Liver (tissue), 9 donors: ENCODE results near the gene SSRP1. TPM values are rescaled to one million over a fixed set of nuclear protein-coding genes. Genes with fewer than 3 reads are reported as not detected.

Source experiments
- DNase-seq: peaks from one replicate; pipeline ENCODE4 v3.0.0-alpha.2; 2017; ENCODE audit warnings: low spot score
- H3K27ac ChIP-seq, 2 donors: one replicate each; pipeline ENCODE4 v1.7.0; 2013; ENCODE audit warnings: inconsistent platforms in 2 of 2, low read length in 2 of 2, control low read depth in 1 of 2, low read depth in 1 of 2, mild to moderate bottlenecking in 1 of 2
- H3K27me3 ChIP-seq, 4 donors: one replicate each; pipeline versions ENCODE4 v1.6.1 to v1.7.0; 2013; ENCODE audit warnings: low read length in 3 of 4, inconsistent platforms in 1 of 4, mild to moderate bottlenecking in 1 of 4, moderate library complexity in 1 of 4; ENCODE audit not compliant: control insufficient read depth in 4 of 4, insufficient read depth in 4 of 4
- H3K36me3 ChIP-seq, 4 donors: one replicate each; pipeline versions ENCODE4 v1.6.1 to v1.7.0; 2013; ENCODE audit warnings: low read length in 3 of 4, mild to moderate bottlenecking in 3 of 4, low read depth in 1 of 4, moderate library complexity in 1 of 4; ENCODE audit not compliant: control insufficient read depth in 4 of 4, insufficient read depth in 3 of 4
- H3K4me1 ChIP-seq, 4 donors: one replicate each; pipeline versions ENCODE4 v1.6.1 to v1.7.0; 2013; ENCODE audit warnings: low read length in 3 of 4, mild to moderate bottlenecking in 3 of 4, moderate library complexity in 1 of 4; ENCODE audit not compliant: control insufficient read depth in 4 of 4, insufficient read depth in 4 of 4
- H3K4me3 ChIP-seq, 3 donors: one replicate each; pipeline versions ENCODE4 v1.6.1 to v1.7.0; 2013; ENCODE audit warnings: low read length in 3 of 3, control low read depth in 1 of 3, low read depth in 1 of 3, mild to moderate bottlenecking in 1 of 3
- H3K9ac ChIP-seq, 2 donors: one replicate each; pipeline ENCODE4 v1.7.0; 2013; ENCODE audit warnings: low read length in 2 of 2, mild to moderate bottlenecking in 2 of 2, moderate library complexity in 2 of 2, control low read depth in 1 of 2, low read depth in 1 of 2
- H3K9me3 ChIP-seq, 4 donors: one replicate each; pipeline versions ENCODE4 v1.6.1 to v1.7.0; 2013; ENCODE audit warnings: low read length in 3 of 4; ENCODE audit not compliant: control insufficient read depth in 4 of 4
- ATF3 ChIP-seq: IDR thresholded peaks from 2 replicates; pipeline ENCODE4 v1.6.1; 2016; ENCODE audit warnings: antibody characterized with exemption
- CTCF ChIP-seq: fragments of 150-350 bp; IDR thresholded peaks from 2 replicates; pipeline ENCODE4 v1.5.1; 2017; ENCODE audit warnings: improper control_type of control experiment, low read depth, low read length; ENCODE audit not compliant: missing input control
- EGR1 ChIP-seq, 2 donors: IDR thresholded peaks; 2 replicates each; pipeline ENCODE4 v1.6.1; 2016 to 2018; ENCODE audit warnings: antibody characterized with exemption in 2 of 2, low read depth in 2 of 2
- FOXA1 ChIP-seq: IDR thresholded peaks from 2 replicates; pipeline ENCODE4 v1.6.1; 2016; ENCODE audit warnings: antibody characterized with exemption
- FOXA2 ChIP-seq: IDR thresholded peaks from 2 replicates; pipeline ENCODE4 v1.6.1; 2016; ENCODE audit warnings: antibody characterized with exemption
- GABPA ChIP-seq, 2 donors: IDR thresholded peaks in 1 of 2; conservative IDR thresholded peaks in 1 of 2; 2 replicates each; pipeline ENCODE4 v1.6.1; 2016; ENCODE audit warnings: antibody characterized with exemption in 2 of 2, mild to moderate bottlenecking in 1 of 2, moderate library complexity in 1 of 2
- HNF4A ChIP-seq, 2 donors: conservative IDR thresholded peaks; 2 replicates each; pipeline ENCODE4 v1.6.1; 2016; ENCODE audit warnings: antibody characterized with exemption in 2 of 2, mild to moderate bottlenecking in 2 of 2
- HNF4G ChIP-seq: IDR thresholded peaks from 2 replicates; pipeline ENCODE4 v1.6.1; 2016; ENCODE audit warnings: antibody characterized with exemption
- JUND ChIP-seq, 2 donors: IDR thresholded peaks; 2 replicates each; pipeline ENCODE4 v1.6.1; 2016; ENCODE audit warnings: antibody characterized with exemption in 2 of 2
- MAX ChIP-seq: IDR thresholded peaks from 2 replicates; pipeline ENCODE4 v1.6.1; 2016; ENCODE audit warnings: antibody characterized with exemption
- NR2F2 ChIP-seq: IDR thresholded peaks from 2 replicates; pipeline ENCODE4 v1.6.1; 2016; ENCODE audit warnings: antibody characterized with exemption
- RAD21 ChIP-seq, 2 donors: IDR thresholded peaks; 2 replicates each; pipeline ENCODE4 v1.6.1; 2016; ENCODE audit warnings: antibody characterized with exemption in 2 of 2, mild to moderate bottlenecking in 2 of 2
- REST ChIP-seq: IDR thresholded peaks from 2 replicates; pipeline ENCODE4 v1.6.1; 2016; ENCODE audit warnings: antibody characterized with exemption, mild to moderate bottlenecking
- RXRA ChIP-seq, 2 donors: IDR thresholded peaks; 2 replicates each; pipeline ENCODE4 v1.6.1; 2017 to 2018; ENCODE audit warnings: antibody characterized with exemption in 2 of 2, mild to moderate bottlenecking in 1 of 2
- SP1 ChIP-seq: IDR thresholded peaks from 2 replicates; pipeline ENCODE4 v1.6.1; 2018; ENCODE audit warnings: antibody characterized with exemption, mild to moderate bottlenecking
- TAF1 ChIP-seq: conservative IDR thresholded peaks from 2 replicates; pipeline ENCODE4 v1.6.1; 2016; ENCODE audit warnings: antibody characterized with exemption, mild to moderate bottlenecking
- YY1 ChIP-seq: IDR thresholded peaks from 2 replicates; pipeline ENCODE4 v1.6.1; 2016; ENCODE audit warnings: antibody characterized with exemption, mild to moderate bottlenecking
- ZBTB33 ChIP-seq: IDR thresholded peaks from 2 replicates; pipeline ENCODE4 v1.6.1; 2016; ENCODE audit warnings: antibody characterized with exemption
- WGBS: extraction: QIAGEN DNeasy Blood & Tissue Kit; methylation state at CpG from one replicate; pipeline ENCODE4 v1.1.7; 2013; 5-methylcytosine and 5-hydroxymethylcytosine counted together
- polyA plus RNA-seq, 2 donors: library from polyadenylated mRNA; stranded (reverse) in 1 of 2; unstranded in 1 of 2; fragments of 200-250 nt in 1 of 2; fragments of >200 nt in 1 of 2; fragmentation: Nextera tagmentation in 1 of 2; extraction: Ambion mirVana in 1 of 2; gene quantifications; one replicate each; pipeline versions ENCODE4 v1.2.1 to v1.2.3, GENCODE V29; 2013 to 2015
- total RNA-seq, 2 donors: library from RNA; depleted of rRNA; stranded (reverse); fragments of >200 nt; gene quantifications; one replicate each; pipeline ENCODE4 v1.2.3, GENCODE V29; 2014
- donor health status: healthy.
- donor health status: healthy.
- donor health status: healthy.
- donor health status: healthy.
- donor health status: healthy.

Gene SSRP1
- total and polyA plus RNA-seq, 4 donors, result 13.9 to 45.3 (median 28.4) TPM

GRCh38 chr11:57377107-57377506, 41.4 kb upstream of the SSRP1 start:
- no peak overlapping the region for H3K4me3 ChIP-seq
- no peak overlapping the region for H3K27ac ChIP-seq
- H3K4me1 ChIP-seq, result no peaks in the 10 kb centered on the region
- no peak overlapping the region for H3K9ac ChIP-seq
- TF ChIP-seq HNF4A (conservative IDR thresholded peaks at IDR 0.05), result no peak
- no peak for TF ChIP-seq RXRA (IDR thresholded peaks at IDR 0.05)
- no peak for TF ChIP-seq JUND (IDR thresholded peaks at IDR 0.05)
- TF ChIP-seq CTCF, result no peak
- no peak for TF ChIP-seq NR2F2
- no peak for TF ChIP-seq YY1
- TF ChIP-seq FOXA1, result no peak
- TF ChIP-seq TAF1, result no peak
- no peak for TF ChIP-seq EGR1 (IDR thresholded peaks at IDR 0.05; ENCODE audit: low read depth in 2 of 2)
- TF ChIP-seq GABPA (IDR thresholded peaks at IDR 0.05 in 1 of 2, conservative IDR thresholded peaks at IDR 0.05 in 1 of 2), result no peak
- no peak for TF ChIP-seq SP1
- no peak for TF ChIP-seq HNF4G
- TF ChIP-seq FOXA2, result no peak
- no peak for TF ChIP-seq REST
- no peak for TF ChIP-seq ZBTB33
- no peak for TF ChIP-seq ATF3
- no peak for TF ChIP-seq RAD21 (IDR thresholded peaks at IDR 0.05)
- no peak for TF ChIP-seq MAX
- no peaks in the 10 kb centered on the region for H3K9me3 ChIP-seq
- H3K27me3 ChIP-seq, result no peaks in the 10 kb centered on the region
- H3K36me3 ChIP-seq, result no peaks in the 10 kb centered on the region
- no peak for DNase-seq
- WGBS, result 75% methylated on average over 5 of the region's 5 CpGs
